Measurements from ENCODE around the gene GJC1.
A peak's percentile ranks its signal among the peaks of the same experiment; 100 is the strongest.

Gene GJC1

DNA sequence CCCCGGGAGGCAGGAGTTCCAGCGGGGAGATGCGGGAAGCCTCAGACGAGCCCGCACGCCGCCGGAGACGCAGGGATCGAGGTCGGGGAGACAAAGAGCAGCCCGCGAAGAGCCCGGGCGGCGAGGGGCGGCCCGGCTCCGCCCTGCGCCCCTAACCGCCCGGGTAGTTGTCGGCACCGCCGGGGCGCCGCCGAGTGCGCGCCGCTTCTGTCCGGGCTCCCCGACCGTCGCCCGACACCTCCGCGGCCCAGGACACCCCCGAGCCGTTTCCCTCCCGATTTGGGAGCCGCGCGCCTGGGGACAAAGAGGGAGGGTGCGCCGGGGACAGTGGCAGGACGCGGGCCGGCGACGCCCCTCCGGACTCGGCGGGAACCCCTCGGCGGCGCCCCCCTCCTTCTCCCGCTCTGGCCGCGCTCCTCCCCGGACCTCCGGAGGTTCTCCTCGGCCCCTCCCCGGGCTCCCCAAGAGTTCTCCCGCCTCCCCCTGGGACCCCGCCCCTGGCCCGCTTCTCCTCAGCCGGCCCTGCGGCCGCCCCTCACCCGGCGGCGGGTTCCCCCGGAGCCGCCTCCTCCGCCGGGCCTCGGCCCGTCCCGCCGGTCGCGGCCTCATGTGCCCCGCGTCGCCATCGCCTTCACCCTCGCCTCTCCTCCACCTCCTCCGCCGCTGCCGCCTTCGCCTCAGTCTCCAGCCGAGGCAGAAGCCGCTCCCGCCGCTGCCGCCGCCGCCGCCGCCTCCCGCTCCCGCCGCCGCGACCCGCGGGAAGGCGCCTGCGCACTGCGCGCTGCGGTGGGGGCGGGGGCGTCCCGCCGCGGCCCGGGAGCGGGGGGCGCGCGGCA lies at the start of gene GJC1:
GJC1 (minus strand) TSS at position 765 of the 836 bp plus-strand sequence. CDS start 24,470 bp downstream, outside the sequence.
- DNase-seq (ENCODE audit: low spot score), result no peak

DNA sequence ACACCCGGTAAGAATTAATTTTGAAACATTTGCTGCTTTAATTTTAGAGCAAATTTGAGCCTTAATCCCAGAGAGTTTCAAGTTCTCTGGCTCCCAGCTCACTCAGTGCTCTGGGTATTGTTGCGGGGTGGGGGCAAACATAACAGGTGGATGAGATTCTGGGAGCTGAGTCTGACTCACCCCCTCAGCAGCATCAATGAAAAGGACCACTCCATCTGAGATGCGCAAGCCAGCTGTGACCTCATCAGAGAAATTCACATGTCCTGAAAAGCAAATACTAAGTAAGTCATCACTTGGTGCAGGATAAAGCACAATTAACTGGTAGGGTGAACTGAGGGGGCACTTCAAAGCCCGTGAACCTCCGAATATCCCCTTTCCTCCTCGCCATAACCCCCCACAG lies 49.3 kb upstream of the GJC1 start:
- no peak for DNase-seq (ENCODE audit: low spot score)

GRCh38 chr17:44878627-44879221 lies 48.6 kb upstream of the GJC1 start:
- DNase-seq (ENCODE audit: low spot score), result no peak

GRCh38 chr17:44877121-44877520 lies 47.0 kb upstream of the GJC1 start:
- no peak for DNase-seq (ENCODE audit: low spot score)

DNA sequence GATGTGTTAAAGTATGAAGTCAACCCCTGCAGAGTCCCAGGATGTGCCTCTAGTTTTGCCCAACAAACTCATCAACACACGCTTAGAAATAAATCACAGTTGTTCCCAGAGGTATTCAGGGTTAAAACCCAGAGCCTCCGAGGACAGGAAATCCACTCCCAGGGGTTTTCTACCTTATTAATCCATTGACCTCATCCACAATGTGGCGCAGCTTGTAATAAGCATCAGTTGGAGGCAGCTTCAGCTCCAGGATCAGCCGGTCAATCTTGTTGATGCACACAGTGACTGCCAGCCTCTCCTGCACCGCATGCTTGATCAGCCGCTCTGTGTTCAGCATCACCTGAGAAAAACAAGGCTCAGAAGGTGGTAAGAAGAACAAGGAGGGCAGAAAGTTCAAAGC lies 45.7 kb upstream of the GJC1 start:
- DNase-seq (ENCODE audit: low spot score), result no peak

DNA sequence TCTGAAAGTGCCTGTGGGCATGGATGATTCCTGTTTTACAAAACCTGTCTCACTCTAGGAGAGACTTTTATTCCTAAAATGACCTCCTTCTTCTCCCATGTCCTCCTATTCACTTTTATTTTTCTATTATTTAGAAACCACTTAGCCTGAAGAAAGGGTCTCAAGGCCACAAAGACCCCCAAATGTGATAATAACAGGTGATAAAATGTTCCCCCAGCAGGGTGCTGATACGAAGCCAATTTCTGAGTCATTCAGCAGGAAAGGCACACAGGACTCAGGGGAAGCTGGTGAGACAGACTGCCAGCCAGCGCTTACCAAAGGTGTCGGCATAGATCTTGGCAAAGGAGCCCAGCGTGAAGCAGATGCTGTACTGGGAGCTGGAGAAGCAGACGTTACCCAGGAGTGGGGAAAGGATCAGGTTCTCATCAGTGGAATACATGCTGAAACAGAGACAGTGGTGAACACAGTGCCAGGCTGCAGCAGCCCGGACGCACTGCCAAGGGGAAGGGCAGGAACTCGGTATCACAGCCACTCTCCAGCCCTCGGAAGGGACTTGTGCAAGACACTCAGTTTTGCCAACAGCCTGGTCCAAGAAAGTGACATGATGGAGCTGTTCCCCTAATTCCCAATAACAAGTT lies 42.2 kb upstream of the GJC1 start:
- DNase-seq (ENCODE audit: low spot score), result no peak

DNA sequence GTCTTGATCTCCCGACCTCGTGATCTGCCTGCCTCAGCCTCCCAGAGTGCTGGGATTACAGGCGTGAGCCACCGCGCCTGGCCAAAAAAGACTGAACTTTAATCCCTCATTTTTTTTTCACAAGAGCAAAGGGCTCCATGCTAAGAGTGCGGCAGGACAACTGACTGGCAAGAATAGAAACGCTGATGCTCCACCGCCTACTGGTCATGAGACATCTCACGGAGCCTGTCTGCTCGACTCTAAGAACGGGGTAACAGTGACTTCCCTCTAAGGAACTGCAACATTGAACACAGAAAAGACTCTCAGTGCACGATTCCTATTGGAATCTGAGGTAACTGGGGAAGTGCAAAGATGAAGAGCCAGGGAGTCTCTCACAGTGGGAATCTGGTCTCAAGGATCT lies 41.5 kb upstream of the GJC1 start:
- no peak for DNase-seq (ENCODE audit: low spot score)

DNA sequence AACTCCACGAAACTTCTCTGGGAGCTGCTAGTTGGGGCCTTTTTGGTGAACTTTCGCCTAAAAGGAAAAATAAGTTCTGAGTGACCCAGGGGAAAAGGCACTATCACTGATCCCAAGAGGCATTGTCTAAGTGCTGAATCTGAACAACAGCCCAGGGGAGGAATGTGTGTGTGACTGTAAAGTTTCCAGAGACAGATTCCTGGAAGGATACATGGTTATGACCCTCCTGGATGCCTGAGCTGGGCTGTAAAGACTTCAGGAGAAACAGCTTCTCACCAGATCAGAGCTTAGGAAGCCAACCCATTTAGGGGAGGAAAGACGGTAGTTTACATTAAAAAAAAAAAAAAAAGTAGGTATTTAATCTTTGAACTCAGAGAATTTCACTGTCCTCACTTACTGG lies 37.8 kb upstream of the GJC1 start:
- DNase-seq (ENCODE audit: low spot score), result no peak

DNA sequence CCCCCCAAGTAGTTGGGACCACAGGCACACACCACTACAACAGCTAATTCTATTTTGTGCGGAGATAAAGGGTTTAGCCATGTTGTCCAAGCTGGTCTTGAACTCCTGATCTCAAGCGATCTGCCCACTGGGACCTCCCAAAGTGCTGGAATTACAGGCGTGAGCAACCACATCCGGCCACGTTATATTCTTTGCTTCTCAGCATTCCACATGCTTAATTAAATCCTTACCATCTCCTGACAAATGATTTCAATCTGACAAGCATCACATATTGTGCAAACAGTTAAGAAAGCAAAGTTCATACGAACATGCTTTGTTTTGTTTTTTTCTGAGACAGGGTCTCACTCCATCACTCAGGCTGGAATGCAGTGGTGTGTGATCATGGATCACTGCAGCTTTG lies 35.8 kb upstream of the GJC1 start:
- no peak for DNase-seq (ENCODE audit: low spot score)

- DNase-seq (ENCODE audit: low spot score), result peak; percentile 68
Observed at GRCh38 chr17:44865231-44865660, 35.2 kb upstream of the GJC1 start.

GRCh38 chr17:44864831-44865230 lies 34.7 kb upstream of the GJC1 start:
- DNase-seq (ENCODE audit: low spot score), result no peak

DNA sequence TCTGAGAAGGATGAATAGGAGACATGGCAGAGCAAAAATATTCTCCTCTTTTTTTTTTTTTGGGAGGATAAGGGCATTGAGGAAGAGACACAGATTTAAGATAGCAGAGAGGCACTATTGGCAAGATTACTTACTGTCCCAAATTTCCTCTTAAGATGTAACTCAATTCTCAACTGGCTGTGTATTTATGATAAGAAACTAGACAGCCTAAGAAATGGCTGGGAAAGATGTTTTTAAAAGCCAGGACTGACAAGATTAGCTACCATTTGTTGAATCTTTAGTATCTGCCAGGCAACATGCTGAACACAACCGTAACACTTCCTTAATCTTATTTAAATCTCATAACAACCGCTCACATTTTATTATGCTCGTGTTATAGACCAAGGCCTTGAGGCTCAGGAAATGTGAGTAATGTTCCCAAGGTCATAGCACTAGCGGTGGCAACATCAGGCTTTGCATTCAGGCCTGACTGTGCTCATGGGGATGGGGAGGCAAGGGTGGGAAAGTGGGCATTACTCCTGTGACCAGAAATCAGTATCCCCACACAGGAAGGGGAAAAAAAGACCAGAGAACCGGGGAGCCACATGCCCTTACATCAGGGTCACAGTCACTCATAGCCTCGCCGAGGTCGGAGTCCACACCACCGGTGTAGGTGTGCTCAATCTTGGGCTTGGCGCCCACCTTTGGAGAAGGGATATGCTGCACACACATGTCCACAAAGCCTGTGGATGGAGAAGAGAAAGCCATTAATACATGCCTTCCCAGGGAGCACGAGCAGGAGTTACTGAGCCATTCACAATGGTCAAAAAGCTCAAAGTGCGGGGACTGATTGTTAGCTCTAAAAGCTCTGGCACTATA lies 33.2 kb upstream of the GJC1 start:
- DNase-seq (ENCODE audit: low spot score), result no peak

GRCh38 chr17:44862278-44862914 lies 32.3 kb upstream of the GJC1 start:
- no peak for DNase-seq (ENCODE audit: low spot score)

DNA sequence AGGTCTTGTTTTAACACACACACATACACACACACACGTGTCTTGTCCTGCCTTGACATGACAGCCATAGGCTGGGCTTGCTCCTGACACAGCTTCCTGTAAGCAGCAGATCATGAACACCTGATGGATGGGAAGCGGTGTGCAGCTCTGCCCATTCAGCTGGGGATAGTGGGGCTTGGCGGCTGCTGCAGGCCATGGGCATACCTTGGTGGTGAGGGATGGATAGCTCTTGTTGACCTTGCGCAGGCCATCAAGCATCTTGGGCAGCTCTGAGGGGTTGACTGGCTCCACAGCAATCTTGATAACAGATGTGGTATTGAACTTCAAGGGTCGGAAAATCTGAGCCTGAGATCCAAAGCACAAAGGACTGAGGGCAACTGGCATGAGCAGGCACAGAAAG lies 29.6 kb upstream of the GJC1 start:
- DNase-seq (ENCODE audit: low spot score), result no peak

GRCh38 chr17:44854192-44854591 lies 24.1 kb upstream of the GJC1 start:
- DNase-seq (ENCODE audit: low spot score), result no peak

GRCh38 chr17:44850612-44851011 lies 20.5 kb upstream of the GJC1 start:
- DNase-seq (ENCODE audit: low spot score), result no peak

- no peak for DNase-seq (ENCODE audit: low spot score)
Observed at GRCh38 chr17:44850025-44850424, 19.9 kb upstream of the GJC1 start.

- DNase-seq (ENCODE audit: low spot score), result no peak
Observed at GRCh38 chr17:44848961-44849489, 18.9 kb upstream of the GJC1 start.

DNA sequence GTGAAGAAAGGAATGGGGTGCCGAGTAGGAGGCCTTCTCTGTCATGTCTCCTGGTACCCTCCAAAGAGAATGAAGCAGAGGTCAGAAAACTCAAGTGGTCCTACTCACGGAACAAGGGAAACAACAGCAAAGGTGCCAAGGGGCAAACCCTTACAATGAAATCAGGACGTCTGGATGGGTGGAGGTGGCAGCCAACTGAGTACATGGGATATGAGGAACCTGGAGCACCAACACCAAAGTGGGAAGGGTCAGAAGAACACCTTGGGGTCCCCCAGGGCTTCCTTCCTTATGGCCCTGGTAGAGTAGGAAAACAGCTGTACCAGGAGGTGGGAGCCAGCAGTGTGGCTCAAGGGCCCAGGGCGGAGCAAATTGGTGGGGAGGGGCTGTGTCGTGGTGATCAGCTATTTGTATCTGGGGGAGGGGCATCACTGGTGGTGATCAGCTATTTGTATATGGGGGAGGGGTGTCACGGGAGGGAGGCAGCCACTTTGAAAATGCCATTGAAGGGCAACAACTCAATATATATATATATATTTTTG lies 18.2 kb upstream of the GJC1 start:
- DNase-seq (ENCODE audit: low spot score), result no peak

DNA sequence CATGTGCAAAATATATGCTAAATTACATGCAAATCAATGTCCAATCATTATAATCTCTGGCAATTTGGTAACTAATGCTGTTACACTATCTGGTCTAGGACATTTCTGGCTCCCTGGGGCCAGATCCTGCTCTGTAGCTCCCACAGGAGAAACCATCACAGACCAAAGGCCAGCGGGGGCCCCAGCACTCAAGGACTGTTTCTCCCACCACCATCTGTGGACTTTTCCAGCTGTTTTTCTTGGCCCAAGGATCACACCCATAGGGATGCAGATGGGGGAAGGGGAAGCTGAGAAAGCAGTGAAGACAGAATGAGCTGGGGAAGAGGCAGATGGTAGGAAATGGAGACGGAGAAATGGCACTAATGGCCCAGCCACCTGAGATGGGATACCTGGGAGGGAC lies 17.5 kb upstream of the GJC1 start, which contains the start of gene HIGD1B:
HIGD1B (plus strand) TSS at position 298 of the 400 bp plus-strand sequence. CDS start 270 bp downstream, outside the sequence.
- DNase-seq (ENCODE audit: low spot score), result no peak

DNA sequence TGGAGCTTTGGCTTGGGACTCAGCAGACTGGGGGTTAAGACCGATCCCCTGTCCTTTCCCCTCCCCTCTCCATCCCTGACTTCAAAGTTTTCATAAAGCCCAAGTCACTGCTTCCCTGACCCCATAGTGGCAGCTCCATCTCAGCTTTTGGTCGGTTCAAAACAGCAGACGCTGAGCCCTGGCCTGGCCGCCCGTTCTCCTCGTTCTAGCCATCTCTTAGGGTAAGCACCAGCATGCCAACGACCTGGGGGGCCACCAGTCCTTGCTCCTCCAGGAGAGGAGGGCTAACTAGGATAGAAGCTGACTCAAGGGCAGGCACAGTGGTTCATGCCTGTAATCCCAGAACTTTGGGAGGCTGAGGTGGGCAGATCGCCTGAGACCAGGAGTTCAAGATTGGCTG lies 16.1 kb upstream of the GJC1 start:
- no peak for DNase-seq (ENCODE audit: low spot score)

Data from CD4-positive, alpha-beta T cell treated with Interleukin-6 at 100 ng/mL for 8 hours (primary cell).